ENCODE measurements around the gene DOCK2.
A peak's percentile ranks its signal among the peaks of the same experiment; 100 is the strongest.

The DOCK2 gene

GRCh38 chr5:169905017-169905416 lies 267.9 kb downstream of the DOCK2 start:
- no peak for DNase-seq (ENCODE audit: low spot score)

GRCh38 chr5:169906745-169907649 lies 269.9 kb downstream of the DOCK2 start:
- DNase-seq (ENCODE audit: low spot score), result no peak

GRCh38 chr5:169908864-169909263 lies 271.8 kb downstream of the DOCK2 start:
- no peak for DNase-seq (ENCODE audit: low spot score)

GRCh38 chr5:169909945-169910344 lies 272.9 kb downstream of the DOCK2 start:
- DNase-seq (ENCODE audit: low spot score), result no peak

- no peak for DNase-seq (ENCODE audit: low spot score)
Observed at GRCh38 chr5:169910393-169910792, 273.3 kb downstream of the DOCK2 start.

GRCh38 chr5:169911448-169912212 lies 274.6 kb downstream of the DOCK2 start:
- DNase-seq (ENCODE audit: low spot score), result no peak

GRCh38 chr5:169913479-169913878 lies 276.4 kb downstream of the DOCK2 start:
- no peak for DNase-seq (ENCODE audit: low spot score)

GRCh38 chr5:169914766-169915165 lies 277.7 kb downstream of the DOCK2 start:
- DNase-seq (ENCODE audit: low spot score), result peak; percentile 43

- no peak for DNase-seq (ENCODE audit: low spot score)
Observed at GRCh38 chr5:169917500-169917899, 280.4 kb downstream of the DOCK2 start.

- DNase-seq (ENCODE audit: low spot score), result no peak
Observed at GRCh38 chr5:169918228-169918627, 281.2 kb downstream of the DOCK2 start.

- no peak for DNase-seq (ENCODE audit: low spot score)
Observed at GRCh38 chr5:169920474-169920873, 283.4 kb downstream of the DOCK2 start.

GRCh38 chr5:169921384-169921783 lies 284.3 kb downstream of the DOCK2 start:
- no peak for DNase-seq (ENCODE audit: low spot score)

GRCh38 chr5:169921949-169922348 lies 284.9 kb downstream of the DOCK2 start:
- no peak for DNase-seq (ENCODE audit: low spot score)

GRCh38 chr5:169922474-169922873 lies 285.4 kb downstream of the DOCK2 start:
- no peak for DNase-seq (ENCODE audit: low spot score)

GRCh38 chr5:169923988-169924387 lies 286.9 kb downstream of the DOCK2 start:
- DNase-seq (ENCODE audit: low spot score), result no peak

GRCh38 chr5:169933127-169933526 lies 296.1 kb downstream of the DOCK2 start:
- DNase-seq (ENCODE audit: low spot score), result no peak

GRCh38 chr5:169933616-169934015 lies 296.5 kb downstream of the DOCK2 start:
- DNase-seq (ENCODE audit: low spot score), result no peak

- no peak for DNase-seq (ENCODE audit: low spot score)
Observed at GRCh38 chr5:169934990-169935389, 297.9 kb downstream of the DOCK2 start.

- no peak for DNase-seq (ENCODE audit: low spot score)
Observed at GRCh38 chr5:169935762-169936161, 298.7 kb downstream of the DOCK2 start.

- DNase-seq (ENCODE audit: low spot score), result no peak
Observed at GRCh38 chr5:169938439-169938838, 301.4 kb downstream of the DOCK2 start.

GRCh38 chr5:169939731-169940130 lies 302.7 kb downstream of the DOCK2 start:
- DNase-seq (ENCODE audit: low spot score), result no peak

GRCh38 chr5:169941542-169941941 lies 304.5 kb downstream of the DOCK2 start:
- DNase-seq (ENCODE audit: low spot score), result no peak

GRCh38 chr5:169942181-169942580 lies 305.1 kb downstream of the DOCK2 start:
- no peak for DNase-seq (ENCODE audit: low spot score)
